GM13976 (cell line): ENCODE results near the gene CAGE1.

ENCODE experiments used
- DNase-seq: peaks from one replicate; pipeline ENCODE4 v3.0.0; 2012; ENCODE audit warnings: low spot score
- in situ Hi-C: fragments of 300-500 bp; cut with MboI; formaldehyde crosslinking; loops from one replicate; pipeline ENCODE4 v1.12.0; 2022; ENCODE audit warnings: low sequenced_read_pairs, mixed read lengths, inconsistent platforms; ENCODE audit not compliant: unreplicated experiment
- TF ChIP-seq, protein P1 (sequence below): IDR thresholded peaks from 2 replicates; pipeline ENCODE4 v1.5.1; 2012; ENCODE audit warnings: borderline replicate concordance, mild to moderate bottlenecking; ENCODE audit not compliant: insufficient read depth; ENCODE audit errors: extremely low read depth, missing control alignments, control extremely low read depth

The CAGE1 gene

DNA sequence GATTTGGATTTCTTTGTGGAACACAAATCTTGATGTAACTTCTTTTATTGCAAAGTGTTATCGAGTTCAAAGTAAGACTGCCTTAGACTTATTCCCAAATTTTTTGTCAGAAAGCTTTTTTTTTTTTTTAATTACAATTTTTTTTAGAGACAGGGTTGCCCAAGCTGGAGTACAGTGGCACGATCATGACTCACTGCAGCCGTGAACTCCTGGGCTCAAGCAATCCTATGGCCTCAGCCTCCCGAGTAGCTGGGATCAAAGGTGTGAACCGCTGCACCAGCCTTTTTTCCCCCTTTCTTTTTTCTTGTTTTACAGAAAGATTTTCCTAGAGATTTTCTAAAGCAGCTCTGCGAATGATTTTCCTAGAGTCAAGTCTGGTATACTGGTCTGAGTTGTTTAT lies 2.9 kb upstream of the CAGE1 start:
- DNase-seq: no peak
- TF ChIP-seq, protein P1, sequence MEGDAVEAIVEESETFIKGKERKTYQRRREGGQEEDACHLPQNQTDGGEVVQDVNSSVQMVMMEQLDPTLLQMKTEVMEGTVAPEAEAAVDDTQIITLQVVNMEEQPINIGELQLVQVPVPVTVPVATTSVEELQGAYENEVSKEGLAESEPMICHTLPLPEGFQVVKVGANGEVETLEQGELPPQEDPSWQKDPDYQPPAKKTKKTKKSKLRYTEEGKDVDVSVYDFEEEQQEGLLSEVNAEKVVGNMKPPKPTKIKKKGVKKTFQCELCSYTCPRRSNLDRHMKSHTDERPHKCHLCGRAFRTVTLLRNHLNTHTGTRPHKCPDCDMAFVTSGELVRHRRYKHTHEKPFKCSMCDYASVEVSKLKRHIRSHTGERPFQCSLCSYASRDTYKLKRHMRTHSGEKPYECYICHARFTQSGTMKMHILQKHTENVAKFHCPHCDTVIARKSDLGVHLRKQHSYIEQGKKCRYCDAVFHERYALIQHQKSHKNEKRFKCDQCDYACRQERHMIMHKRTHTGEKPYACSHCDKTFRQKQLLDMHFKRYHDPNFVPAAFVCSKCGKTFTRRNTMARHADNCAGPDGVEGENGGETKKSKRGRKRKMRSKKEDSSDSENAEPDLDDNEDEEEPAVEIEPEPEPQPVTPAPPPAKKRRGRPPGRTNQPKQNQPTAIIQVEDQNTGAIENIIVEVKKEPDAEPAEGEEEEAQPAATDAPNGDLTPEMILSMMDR: no peak
- in situ Hi-C loops: no loop called here

DNA sequence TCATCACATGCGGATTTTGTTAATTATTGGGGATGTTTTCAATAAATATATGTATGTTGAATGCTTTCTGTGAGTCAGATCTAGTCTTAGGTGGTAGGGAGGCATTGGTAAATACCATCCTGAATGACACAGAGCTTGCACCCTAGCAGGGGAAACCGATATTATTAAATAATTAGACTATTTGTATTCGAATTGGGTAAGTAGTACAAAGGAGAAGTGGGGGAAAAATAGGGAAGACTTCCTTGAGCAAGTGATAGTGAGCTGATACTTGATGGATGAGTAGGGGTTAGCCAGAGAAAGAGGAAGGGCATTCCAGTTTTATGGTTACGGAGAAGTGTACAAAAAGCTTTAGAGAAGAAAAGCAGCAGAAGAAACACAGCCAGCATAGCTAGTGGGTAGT lies 1.6 kb upstream of the CAGE1 start:
- TF ChIP-seq, protein P1: no peak
- in situ Hi-C loops: no loop called here
- no peak for DNase-seq

DNA sequence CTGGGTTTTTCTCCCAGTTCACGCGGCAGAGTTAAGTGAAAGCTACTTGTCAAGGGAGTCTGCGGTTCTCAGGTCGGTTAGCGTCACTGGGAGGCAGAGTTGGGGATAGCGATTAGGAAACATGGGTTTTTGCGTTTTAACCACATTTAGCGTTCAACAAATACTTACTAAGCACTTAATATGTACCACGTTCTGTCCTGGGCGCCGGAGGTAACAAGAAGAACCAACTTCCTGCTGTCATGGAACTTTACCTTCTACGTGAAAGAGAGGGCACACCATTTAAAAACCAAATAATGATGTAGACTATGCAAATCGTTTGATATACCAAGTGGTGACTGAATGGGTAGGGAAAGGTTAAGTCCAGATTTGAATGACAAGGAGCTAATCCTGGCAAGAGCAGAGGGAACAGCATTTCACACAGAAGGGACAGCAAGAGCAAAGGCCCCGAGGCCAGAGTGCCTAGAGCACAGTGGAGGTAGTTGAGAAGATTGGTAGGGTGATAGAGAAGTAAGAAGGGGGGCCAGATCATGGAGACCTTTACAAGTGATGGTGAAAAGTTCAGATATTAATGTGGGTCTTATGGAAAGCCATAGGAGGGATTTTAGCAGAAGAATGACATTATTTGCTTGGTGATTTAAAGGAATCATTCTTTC lies 810 bp upstream of the CAGE1 start:
- in situ Hi-C loops: no loop called here
- DNase-seq: peak; percentile 23
- TF ChIP-seq, protein P1: no peak

DNA sequence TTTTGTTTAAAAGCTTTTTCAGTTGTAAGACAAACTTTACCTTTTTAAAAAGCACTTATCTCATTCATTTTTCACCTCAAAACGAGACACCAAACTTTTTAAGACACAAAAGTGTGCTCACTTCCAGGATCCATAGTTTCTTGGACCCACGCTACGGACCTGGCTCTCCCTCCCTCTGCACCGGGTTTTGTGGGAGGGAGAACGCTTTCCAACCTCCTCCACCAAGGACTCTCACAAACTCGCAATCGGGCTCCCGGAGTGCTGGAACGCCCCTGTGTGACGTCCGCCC lies 436 bp downstream of the CAGE1 start:
- in situ Hi-C loops: no loop called here
- TF ChIP-seq, protein P1: no peak
- no peak for DNase-seq

DNA sequence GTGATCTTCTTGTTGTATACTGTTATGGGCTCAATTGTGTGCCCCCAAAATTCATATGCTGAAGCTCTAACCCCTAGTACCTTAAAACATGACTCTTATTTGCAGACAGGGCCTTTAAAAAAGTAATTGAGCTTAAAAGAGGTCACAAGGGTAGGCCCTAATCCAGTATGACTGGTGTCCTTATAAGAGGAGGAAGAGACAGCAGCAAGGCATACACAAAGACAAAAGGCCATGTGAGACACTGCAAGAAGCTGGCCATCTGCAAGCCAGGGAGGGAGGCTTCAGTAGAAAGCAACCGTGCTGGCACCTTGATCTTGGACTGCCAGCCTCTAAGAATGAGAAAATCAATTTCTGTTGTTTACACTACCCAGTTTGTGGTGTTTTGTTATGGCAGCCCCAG lies 8.4 kb downstream of the CAGE1 start:
- in situ Hi-C loops: no loop called here
- TF ChIP-seq, protein P1: no peak

DNA sequence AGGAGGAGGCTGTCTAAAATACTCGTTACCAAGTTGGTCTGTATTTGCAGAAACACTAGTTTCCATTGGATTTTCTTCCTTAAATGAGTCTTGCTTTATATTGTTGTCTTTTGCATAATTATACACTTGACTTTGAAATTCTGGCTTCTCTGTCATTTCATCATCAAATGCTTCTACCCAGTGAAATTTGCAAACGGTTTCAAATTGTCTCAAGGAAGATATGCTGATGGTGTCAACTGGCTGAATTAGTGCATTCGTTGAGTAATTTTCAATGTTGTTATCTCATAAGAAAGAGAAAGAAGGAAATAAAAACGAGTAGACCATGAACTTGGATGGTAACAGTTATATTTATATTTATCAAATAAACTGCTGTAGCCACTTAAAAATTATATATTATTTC lies 10.8 kb downstream of the CAGE1 start:
- TF ChIP-seq, protein P1: no peak
- no peak for DNase-seq
- in situ Hi-C loops: no loop called here

More for the DNA sequence above, 8.4 kb downstream of the CAGE1 start:
- no peak for DNase-seq
